ENCODE data around the gene THAP10. TPM values are rescaled to one million over a fixed set of nuclear protein-coding genes. Genes with fewer than 3 reads are reported as not detected.

Gene THAP10
- total and polyA plus RNA-seq, 4 donors, result 1.2 to 3.1 (median 2.2) TPM

- DNase-seq, result no peak
- no peak overlapping the region for H3K27ac ChIP-seq (ENCODE audit: low read depth in 1 of 2, low read length in 1 of 2)
- H3K36me3 ChIP-seq (ENCODE audit: control insufficient read depth in 4 of 4, insufficient read depth in 4 of 4, low read length in 4 of 4), result peaks cover 0 to 13% (median 11%) of the 10 kb centered on the region in 4 donors
- no peak overlapping the region for H3K4me3 ChIP-seq
- no peaks in the 10 kb centered on the region for H3K4me1 ChIP-seq (ENCODE audit: control insufficient read depth in 5 of 5, insufficient read depth in 5 of 5, low read length in 5 of 5)
- no peak for TF ChIP-seq CTCF (IDR thresholded peaks at IDR 0.05; ENCODE audit: control extremely low read depth, extremely low read depth)
- ATAC-seq (ENCODE audit: insufficient read depth, low FRiP score), result no peak
- H3K9me3 ChIP-seq (ENCODE audit: control insufficient read depth in 4 of 4, insufficient read depth in 3 of 4, low read length in 3 of 4), result peaks cover 0 to 10% (median 6%) of the 10 kb centered on the region in 4 donors
- H3K9ac ChIP-seq (ENCODE audit: insufficient read depth in 1 of 2, low read length in 2 of 2), result no peak overlapping the region
- H3K27me3 ChIP-seq (ENCODE audit: control insufficient read depth in 3 of 3, insufficient read depth in 3 of 3, low read length in 2 of 3), result no peaks in the 10 kb centered on the region
- WGBS, 2 donors, result 97 to 98% methylated on average over 5 of the region's 5 CpGs
Measured at GRCh38 chr15:70907784-70908471, 15.7 kb upstream of the THAP10 start.

GRCh38 chr15:70906842-70907241 is 14.6 kb upstream of the THAP10 start:
- Histone ChIP-seq H3K27ac (ENCODE audit: low read depth in 1 of 2, low read length in 1 of 2) (no peak overlapping the region), H3K9ac (ENCODE audit: insufficient read depth in 1 of 2, low read length in 2 of 2) (no peak overlapping the region), H3K4me3 (no peak overlapping the region), H3K4me1 (ENCODE audit: control insufficient read depth in 5 of 5, insufficient read depth in 5 of 5, low read length in 5 of 5) (peaks cover 0 to 2% (median 0%) of the 10 kb centered on the region in 5 donors), H3K36me3 (ENCODE audit: control insufficient read depth in 4 of 4, insufficient read depth in 4 of 4, low read length in 4 of 4) (peaks cover 0 to 13% (median 11%) of the 10 kb centered on the region in 4 donors), H3K9me3 (ENCODE audit: control insufficient read depth in 4 of 4, insufficient read depth in 3 of 4, low read length in 3 of 4) (peaks cover 0 to 10% (median 6%) of the 10 kb centered on the region in 4 donors), H3K27me3 (ENCODE audit: control insufficient read depth in 3 of 3, insufficient read depth in 3 of 3, low read length in 2 of 3) (no peaks in the 10 kb centered on the region)
- peak in 1 of 3 donors; percentile 22 for DNase-seq
- TF ChIP-seq CTCF (IDR thresholded peaks at IDR 0.05; ENCODE audit: control extremely low read depth, extremely low read depth), result no peak
- no peak for ATAC-seq (ENCODE audit: insufficient read depth, low FRiP score)

GRCh38 chr15:70902107-70902506 is 9.9 kb upstream of the THAP10 start:
- Histone ChIP-seq H3K4me1 (ENCODE audit: control insufficient read depth in 5 of 5, insufficient read depth in 5 of 5, low read length in 5 of 5) (peaks cover 0 to 2% (median 0%) of the 10 kb centered on the region in 5 donors), H3K27me3 (ENCODE audit: control insufficient read depth in 3 of 3, insufficient read depth in 3 of 3, low read length in 2 of 3) (no peaks in the 10 kb centered on the region), H3K27ac (ENCODE audit: low read depth in 1 of 2, low read length in 1 of 2) (no peak overlapping the region), H3K4me3 (no peak overlapping the region), H3K36me3 (ENCODE audit: control insufficient read depth in 4 of 4, insufficient read depth in 4 of 4, low read length in 4 of 4) (peaks cover 0 to 6% (median 2%) of the 10 kb centered on the region in 4 donors), H3K9ac (ENCODE audit: insufficient read depth in 1 of 2, low read length in 2 of 2) (no peak overlapping the region), H3K9me3 (ENCODE audit: control insufficient read depth in 4 of 4, insufficient read depth in 3 of 4, low read length in 3 of 4) (no peaks in the 10 kb centered on the region)
- no peak for DNase-seq
- ATAC-seq (ENCODE audit: insufficient read depth, low FRiP score), result no peak
- no peak for TF ChIP-seq CTCF (IDR thresholded peaks at IDR 0.05; ENCODE audit: control extremely low read depth, extremely low read depth)
- 99 to 100% methylated on average over 1 of the region's 1 CpG for WGBS, 2 donors
